NOMO-1 treated with DMSO at 0.1 percent for 48 hours (cell line): ENCODE data around the gene SPTSSB.

Experiments
- DNase-seq: peaks from one replicate; lab custom pipeline; 2025; ENCODE audit not compliant: unreplicated experiment; lab: John Stamatoyannopoulos, UW

SPTSSB gene

DNA sequence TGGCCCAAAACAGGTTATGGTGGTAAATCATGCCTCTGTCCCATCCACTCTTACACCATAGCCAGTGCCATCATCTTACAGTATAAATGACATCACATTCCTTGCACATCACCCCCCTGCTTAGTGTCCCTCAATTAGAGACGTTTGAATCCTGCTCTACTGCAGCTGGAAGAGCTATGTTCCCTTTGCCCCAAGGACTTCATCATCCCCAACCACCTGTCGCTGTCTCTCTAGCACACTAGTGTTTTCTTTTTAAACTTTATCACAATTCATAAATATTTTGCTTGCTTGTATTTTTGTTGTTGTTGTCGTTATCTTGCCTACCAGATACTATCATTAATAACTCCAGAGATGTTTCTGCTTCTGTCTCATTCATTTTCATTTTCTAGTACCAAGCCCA is 28.7 kb downstream of the SPTSSB start:
- no peak for DNase-seq

DNA sequence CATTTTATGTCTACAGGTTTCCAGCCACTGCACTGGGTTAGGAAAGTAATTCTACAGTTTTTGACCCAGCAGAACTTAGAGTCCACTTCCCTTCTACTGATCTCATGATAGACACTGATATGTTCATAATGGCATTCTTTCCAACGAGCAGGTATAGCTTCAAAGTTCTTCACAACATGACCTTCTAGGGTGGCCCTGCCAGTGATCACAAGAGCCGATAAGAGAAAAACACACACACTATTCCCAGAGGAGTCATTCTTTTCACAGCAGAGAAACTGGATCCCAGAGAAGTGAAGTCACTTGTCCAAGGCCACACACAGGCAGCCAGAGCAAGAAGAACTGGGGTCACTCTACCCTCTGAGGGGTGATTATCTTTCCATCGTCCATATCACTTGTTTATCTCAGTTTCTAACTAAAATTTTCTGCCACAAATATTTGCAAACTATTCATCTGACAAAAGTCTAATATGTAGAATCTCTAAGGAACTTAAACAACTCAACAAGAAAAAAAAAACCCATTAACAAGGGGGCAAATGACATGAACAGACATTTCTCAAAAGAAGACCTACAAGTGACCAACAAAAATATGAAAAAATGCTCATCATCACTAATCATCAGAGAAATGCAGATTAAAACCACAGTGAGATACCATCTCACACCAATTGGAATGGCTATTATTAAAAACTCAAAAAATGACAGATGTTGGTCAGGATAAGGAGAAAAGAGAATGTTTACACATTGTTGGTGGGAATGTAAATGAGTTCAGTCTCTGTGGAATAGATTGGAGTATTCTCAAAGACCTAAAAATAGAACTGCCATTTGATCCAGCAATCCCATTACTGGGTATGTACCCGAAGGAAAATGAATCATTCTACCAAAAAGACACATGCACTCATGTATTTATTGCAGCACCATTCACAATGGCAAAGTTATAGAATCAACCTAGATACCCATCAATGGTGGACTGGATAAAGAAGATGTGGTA is 31.5 kb downstream of the SPTSSB start:
- no peak for DNase-seq

DNA sequence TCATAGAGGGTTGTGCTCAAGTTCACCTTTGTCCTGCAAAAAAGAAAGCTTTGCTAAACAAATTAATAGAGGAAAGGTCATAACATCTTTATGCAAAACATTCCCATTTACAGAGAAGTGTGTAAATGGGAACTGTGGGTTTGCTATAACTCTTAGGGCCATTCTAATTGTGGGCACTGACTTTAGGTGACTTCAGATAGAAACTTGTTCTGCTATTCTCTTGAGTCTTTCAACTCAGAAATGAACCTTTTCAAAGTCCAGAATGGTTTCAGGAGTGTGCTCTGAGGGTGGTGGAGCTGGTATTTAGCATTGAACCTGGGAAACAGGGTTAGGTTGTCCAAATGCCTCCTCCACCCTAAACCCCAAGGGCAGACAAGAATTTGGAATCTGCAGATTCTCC is 34.0 kb downstream of the SPTSSB start:
- no peak for DNase-seq

DNA sequence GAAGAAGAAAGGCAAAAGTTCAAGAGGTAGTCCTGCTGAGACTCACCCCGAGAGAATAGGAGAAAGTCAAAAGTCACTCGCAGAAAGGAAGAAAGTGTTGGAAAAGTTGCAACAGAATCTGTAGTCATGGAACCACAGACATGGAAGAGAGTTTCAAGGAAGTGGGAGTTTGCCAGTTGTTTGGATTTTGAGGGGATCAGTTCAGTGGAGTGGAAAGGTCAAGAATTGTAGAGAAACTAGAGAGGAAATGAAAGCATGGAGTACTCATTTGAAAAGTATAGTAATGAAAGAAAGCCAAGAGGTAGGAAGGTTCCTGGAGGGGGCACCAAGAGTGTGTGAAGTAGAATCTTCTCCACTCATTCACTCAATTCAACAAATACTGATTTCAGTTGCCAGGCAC is 34.7 kb downstream of the SPTSSB start:
- DNase-seq: no peak

DNA sequence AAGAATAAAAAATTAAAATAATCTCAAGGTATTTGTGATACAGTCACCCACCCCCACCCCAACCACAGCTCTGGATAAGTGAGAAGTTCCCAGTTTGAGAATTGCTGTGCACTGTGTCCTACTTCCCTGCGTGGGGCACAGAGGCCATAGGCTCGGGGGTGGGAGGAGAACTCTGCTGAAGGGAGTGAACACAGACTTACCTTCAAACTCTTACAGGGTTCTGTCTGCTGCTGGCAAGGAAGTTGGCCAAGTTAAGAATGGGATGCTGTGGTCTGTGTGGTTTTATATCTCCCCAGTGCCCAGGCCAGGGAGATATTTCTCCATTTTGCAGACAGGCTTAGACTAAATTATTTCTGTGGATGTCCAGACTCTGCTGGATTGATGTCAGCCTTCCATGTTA is 37.6 kb downstream of the SPTSSB start:
- DNase-seq: no peak

DNA sequence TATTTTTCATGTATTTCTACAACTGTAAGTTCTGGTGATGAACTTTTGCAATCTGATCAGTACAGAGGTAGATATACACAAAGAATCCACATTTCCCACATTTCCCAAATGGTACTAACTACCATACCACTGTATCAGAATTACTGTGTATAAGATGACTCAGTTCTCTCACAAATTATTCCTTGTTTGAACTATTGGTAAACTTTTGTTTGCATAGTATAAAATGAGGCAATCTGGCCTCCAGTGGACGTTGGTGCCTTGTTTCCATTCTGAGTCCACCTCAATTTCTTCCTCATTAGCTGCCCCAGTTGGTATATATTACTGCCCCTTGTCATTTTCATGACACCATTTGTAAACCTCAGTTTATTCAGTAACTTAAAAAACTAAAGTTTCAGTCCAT is 38.5 kb downstream of the SPTSSB start:
- DNase-seq: no peak

DNA sequence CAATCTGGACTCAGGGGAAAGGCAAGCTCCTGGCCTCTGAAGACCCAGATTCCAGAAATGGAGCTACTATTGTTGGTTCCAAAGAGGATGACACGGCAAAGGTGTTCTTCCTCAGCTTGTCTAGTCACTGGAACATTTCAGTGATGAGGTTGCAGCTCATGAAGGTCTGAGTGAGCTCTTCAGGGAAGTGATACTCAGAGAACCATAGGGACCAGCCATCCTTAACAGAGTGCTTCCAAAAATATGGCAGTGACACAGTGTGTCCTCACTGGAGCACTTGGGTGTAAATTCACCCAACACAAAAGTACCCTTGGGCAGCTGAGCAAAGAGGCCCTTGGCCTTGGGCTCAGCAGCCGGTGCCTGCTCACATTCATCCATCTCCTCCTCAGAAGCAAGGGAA is 46.3 kb downstream of the SPTSSB start:
- no peak for DNase-seq

DNA sequence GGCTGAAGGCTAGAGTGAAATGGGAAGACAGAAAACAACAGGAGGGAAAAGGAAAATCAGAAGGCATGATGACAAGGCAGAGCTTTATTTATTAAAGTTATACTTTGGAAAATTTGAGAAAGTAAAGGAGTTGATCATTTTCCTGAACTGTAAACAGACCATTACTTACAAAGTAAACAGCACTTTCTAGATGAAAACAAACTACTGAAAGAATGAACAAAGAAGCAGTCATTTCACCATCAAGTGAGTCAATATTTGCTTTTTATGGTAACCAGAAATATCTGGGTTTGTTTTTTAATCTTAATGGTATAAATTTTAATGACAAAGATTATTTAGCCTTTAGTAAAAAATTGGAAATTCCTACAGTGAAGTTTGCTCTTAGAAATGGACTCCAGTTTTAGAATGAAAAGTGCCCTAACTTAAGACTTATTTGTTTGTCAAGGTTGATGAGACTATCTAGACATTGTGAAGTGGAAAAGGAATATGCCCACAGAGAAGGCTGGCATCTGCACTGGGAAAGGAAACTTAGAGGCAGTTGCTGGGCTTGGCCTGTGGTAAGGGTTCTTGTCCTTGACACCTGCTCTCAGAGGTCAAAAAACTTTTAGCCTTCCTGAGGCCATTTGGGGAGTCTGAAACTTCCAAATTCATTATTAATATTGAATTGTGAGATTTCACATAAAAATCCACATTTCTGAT is 47.2 kb downstream of the SPTSSB start:
- DNase-seq: no peak

DNA sequence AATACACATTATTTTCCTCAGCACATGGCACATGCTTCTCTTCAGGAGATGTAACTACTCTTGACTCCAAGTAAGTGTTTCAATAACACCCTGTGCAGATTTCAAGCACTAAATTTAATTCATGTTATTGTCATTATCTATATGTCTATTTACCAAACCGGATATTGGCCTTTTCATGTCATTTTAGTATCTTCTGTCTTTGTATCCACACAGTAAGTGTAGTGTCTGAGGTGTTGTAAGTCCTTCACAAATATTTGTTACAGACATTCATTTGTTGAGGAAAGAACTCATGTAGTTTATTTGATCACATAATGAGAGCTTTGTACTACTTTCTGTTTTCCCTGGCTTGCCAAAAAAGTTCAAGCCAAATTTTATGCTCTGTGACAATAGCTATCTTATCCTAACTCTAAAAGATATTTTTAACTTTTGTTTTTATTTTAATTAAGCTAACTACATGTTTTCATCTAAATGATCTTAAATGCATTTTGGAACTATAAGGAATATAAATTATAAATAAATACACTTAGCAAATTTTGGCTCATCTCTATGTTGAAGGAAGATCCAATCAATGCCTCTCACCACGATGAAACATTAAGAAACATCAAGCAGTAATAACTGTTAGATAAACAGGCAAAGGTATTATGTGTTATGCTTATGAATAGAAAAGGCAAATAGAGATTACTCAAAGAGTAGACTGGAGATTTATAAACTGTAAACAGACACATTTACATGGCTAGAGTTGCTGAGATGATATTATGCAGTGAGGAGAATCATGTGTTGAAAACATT is 48.3 kb downstream of the SPTSSB start:
- DNase-seq: no peak

DNA sequence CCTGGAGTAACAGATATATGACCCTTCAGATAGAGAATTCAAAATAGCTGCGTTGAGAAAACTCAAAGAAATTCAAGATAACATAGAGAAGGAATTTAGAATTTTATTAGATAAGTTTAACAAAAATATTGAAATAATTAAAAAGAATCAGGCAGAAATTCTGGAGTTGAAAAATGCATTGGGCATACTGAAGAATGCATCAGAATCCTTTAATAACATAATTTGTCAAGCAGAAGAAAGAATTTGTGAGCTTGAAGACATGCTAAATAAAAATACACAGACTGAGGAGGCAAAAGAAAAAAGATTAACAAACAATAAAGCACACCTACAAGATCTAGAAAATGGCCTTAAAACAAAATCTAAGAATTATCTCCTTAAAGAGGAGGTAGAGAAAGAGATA is 50.5 kb downstream of the SPTSSB start:
- DNase-seq: no peak

DNA sequence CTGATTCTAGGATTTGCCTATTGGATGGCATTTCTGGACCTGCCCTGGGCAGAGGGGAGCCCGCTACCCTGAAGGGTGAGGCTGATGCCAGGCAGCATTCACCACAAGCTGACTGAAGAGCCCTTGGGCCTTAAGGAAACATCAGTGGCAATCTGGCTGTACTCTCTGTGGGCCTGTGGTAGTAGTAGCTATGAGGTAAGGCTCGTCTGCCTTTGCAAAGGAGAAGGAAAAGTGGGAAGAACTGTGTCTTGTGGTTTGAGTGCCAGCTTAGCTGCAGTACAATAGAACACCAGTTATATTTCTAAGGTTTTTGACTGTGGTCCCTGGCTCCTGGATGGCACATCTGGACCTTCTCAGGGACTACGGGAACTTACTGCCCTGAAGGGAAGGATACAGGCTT is 51.5 kb downstream of the SPTSSB start:
- no peak for DNase-seq

DNA sequence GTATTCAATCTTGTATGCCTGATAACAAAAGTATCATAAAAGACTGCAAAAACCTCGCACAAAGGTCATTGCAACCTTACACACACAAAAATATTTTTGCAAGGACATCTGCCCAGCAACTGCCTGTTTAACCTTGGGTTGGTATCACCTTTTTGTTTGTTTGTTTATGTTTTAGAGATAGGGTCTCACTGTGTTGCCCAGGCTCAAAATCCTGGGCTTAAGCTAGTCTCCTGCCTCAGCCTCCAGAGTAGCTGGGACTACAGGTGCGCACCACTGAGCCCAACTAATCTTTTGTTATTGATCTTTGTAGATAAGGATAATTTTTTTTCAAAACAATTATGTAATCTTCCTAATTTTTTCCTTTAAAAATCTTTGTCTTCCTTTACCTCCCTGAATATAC is 54.2 kb downstream of the SPTSSB start:
- DNase-seq: no peak

DNA sequence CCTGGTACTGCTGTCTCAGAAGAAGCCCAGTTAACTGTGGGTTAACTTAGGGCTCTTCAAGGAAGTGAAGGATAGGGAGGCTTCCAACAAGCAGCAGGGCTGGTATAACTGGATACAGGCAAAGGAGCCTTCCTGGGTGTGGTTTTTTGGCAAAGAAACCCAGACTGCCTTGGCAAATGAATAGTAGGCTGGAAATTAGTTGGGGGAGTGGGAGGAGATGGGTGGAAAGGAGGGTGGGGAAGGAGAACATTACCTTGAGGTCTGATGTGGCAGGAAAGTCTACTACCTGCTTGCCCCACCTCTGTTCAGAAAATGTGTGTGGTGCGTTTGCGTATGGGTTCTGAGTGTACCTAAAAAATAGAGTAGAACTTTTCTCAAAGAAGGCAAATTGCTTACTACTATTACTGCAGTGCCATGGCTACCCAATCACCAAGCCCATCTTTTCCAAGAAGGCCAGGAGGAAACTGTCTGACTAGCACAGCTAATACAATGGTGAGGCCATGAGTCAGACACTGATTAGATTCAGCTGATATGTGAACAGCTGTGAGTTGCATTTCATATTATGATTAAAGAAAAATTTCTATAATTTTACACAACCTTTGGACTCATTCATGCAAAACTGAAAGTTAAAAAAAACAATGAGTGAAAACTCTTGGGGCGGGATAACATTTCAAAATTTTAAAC is 55.2 kb downstream of the SPTSSB start:
- no peak for DNase-seq

DNA sequence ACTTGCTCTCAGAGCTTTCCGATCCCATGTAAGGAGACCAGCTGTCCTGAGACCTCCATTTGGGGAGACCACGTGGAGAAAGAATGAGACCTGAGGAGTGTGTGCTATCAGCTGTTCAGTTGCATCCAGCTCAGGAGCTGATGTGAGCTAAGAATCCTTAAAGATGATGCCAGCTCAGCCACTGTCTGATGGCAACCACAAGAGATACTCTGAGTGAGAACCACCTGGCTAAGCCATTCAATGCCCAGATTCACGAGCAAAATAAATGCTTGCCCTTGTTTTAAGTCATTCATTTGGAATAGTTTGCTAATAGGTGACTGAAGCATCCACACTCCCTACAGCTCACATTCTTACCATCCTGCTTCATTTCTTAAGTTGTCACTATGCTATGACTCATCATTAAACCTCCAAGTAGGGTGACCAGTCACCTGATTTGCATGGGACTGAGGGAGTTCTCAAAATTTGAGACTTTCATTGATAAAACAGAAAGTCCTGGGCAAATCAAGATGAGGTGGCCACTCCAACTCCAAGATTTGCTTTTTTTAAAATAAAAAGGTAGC is 56.4 kb downstream of the SPTSSB start:
- DNase-seq: no peak

DNA sequence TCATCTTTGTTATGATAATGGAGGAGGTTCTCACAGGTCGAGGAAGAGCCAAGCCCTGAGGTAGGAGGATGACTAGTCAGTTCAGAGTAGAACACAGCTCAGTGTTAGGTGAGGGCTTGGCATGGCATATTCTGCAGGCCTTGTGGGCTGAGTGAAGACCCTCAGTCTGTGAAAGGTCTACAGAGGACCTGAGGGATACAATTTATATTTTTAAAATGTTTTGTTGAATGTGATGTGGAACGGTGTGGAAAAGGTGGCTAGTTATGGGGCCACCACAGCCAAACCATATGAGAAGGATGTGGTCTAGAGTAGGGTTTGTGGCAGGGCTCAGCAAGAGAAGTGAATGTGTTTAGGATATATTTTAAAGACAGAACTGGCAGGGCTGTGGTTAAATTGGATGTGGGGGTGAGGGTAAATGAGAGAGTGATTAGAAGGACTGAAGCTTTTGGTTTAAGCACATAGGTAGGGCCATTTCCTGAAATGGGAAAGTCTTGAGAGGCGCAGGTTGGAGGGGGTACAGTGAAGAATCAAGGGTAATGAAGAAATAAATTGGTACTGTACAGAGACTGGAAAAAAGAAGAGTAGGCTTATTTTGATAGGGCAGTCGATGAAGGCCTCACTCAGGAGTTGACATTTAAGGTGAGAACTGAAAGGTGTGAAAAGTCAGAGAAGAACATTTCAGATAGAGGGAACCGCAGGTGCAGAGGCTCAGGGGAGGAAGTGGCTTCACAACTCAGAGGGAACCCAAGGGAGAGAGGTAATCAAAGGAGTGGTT is 60.5 kb downstream of the SPTSSB start:
- DNase-seq: no peak

DNA sequence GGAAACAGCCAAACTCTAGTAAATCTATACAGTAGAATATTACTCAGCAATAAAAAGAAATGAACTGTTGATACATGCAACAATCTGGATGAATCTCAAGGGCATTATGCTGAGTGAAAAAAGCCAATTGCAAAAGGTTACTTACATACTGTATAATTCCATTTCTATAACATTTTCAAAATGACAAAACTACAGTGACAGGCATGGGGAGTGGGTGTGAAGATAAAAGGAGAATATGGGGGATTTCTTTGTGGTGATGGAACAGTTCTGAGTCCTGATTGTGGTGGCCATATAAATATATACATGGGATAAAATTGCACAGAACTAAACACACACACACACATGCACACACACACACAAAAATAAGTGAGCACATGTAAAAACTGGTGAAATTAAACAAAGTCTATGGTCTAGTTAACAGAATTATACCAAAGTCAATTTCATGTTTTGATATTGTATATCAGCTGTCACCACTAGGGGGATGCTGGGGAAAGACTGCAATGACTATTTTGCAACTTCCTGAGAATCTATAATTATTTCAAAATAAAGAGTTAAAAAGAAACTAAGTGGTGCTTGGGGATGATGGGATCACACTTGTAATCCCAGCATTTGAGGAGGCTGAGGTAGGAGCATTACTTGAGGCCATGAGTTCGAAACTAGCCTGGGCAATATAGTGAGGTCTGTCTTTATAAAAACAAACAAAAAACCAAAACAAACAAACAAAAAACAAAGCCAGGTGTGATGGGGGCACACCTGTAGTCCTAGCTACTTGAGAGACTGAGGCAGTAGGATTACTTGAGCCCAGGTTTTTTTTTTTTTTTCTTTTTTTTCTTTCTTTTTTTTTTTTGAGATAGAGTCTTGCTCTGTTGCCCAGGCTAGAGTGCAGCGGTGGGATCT is 66.0 kb downstream of the SPTSSB start:
- peak; percentile 53 for DNase-seq

DNA sequence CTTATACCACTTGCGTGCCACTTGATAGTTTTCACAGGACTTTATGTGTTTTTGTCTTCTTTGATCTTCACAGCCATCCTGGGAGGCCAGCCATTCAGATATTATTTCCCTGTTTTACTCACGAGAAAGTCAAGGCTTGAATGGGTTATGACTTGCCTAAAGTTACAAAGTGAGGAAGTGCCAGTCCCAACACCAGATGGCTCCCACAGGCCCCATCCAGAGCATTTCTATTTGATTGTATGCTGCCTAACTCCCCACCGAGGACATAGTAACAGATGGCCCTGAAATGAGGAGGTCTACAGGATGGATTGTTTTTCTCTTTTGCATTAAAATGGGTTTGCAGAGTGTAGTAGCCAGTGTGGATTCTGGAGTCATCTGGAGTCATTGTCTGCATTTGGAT is 74.5 kb downstream of the SPTSSB start:
- DNase-seq: no peak

DNA sequence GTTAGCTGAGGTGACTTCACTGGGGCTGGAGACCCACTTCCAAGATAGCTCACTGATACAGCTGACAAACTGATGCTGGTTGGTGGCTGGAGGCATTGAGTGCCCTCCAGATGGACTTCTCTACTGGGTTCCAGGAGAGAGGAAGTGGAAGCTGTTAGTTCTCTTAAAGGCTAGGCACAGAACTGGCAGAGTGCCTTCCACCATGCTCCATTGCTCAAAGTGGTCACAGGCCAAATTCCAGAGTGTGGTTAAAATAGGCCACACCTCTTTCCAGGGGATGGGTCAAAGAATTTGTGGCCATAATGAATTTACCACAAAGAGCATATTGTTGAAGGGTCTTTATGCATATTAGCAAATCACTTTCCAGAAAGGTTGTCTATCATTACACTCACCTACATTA is 76.0 kb downstream of the SPTSSB start:
- DNase-seq: no peak
